GM12865 (cell line): Measurements from ENCODE around the gene FRMD5.
"Not testable (repeated sequence)": the region's sequence is repeated elsewhere in the genome, so short reads cannot be mapped to it uniquely, and the experiment has no call there.

Source experiments
- DNase-seq: peaks from one replicate; pipeline ENCODE4 v3.0.0; 2010; ENCODE audit warnings: low read depth
- H3K4me3 ChIP-seq: 2 replicates; pipeline ENCODE4 v1.5.1; 2011; ENCODE audit warnings: mild to moderate bottlenecking, low read depth, low read length, control low read depth
- CTCF ChIP-seq: IDR thresholded peaks from 2 replicates; pipeline ENCODE4 v1.5.1; 2011; ENCODE audit warnings: low read length, control low read depth, low read depth, inconsistent platforms; ENCODE audit not compliant: insufficient read depth; ENCODE audit errors: missing control alignments

Gene FRMD5

DNA sequence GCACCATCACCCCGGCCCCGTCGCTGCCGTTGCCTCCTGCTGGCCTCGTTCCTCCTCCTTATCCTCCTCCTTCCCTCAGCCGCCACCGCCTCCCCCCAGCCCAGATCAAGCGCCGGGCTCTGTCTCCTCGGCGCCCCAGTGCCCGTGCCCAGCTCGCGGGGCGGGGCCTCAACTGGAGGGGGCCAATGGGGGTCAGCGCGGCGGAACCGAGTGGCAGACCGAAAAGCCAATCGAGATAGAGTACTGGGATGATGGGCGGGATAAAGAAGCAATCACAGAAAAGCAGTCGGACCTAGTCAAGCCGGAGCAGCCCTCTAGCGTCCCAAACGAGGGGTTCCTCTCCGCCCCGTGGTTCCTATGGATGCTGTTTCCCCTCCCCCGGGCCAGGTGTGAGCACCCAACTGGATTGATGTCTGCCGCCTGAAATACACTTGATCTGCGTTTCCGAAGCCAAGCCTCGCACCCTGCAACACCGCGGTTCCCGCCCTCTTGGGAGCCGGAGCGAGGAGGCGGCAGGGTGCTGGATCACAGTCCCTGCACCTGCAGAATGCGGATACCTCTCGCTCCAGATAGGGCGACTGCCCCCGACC lies at the start of gene FRMD5:
TSS of gene FRMD5 (minus strand) at position 121 of the 590 bp plus-strand sequence.
- peak; percentile 96 for DNase-seq
- no peak for TF ChIP-seq CTCF
- H3K4me3 ChIP-seq = peak within 1 kb of the TSS; percentile 64

DNA sequence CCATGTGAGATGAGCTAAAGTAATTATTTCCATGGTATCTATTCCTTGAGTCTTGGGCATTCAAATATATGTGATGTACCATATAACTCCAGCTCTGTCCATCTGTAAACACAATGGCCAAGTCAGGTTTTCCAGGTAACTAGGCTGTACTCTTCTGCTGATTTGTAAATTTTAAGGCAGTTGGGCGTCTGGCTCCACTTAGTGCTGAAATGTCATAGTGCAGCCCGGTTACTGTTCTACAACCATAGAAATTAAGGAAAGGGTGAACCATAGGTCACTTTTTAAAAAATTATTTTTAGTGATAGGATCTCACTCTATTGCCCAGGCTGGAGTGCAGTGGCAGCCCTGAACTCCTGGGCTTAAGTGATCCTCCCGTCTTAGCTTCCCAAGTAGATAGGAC lies 48.8 kb upstream of the FRMD5 start:
- no peak for DNase-seq
- H3K4me3 ChIP-seq = no peak overlapping the region
- no peak for TF ChIP-seq CTCF

GRCh38 chr15:44243141-44243540 lies 48.1 kb upstream of the FRMD5 start:
- no peak for TF ChIP-seq CTCF
- H3K4me3 ChIP-seq = no peak overlapping the region

GRCh38 chr15:44231842-44232241 lies 36.8 kb upstream of the FRMD5 start:
- TF ChIP-seq CTCF = no peak
- no peak for DNase-seq
- no peak overlapping the region for H3K4me3 ChIP-seq

More at GRCh38 chr15:44243141-44243540, 48.1 kb upstream of the FRMD5 start:
- DNase-seq = no peak

DNA sequence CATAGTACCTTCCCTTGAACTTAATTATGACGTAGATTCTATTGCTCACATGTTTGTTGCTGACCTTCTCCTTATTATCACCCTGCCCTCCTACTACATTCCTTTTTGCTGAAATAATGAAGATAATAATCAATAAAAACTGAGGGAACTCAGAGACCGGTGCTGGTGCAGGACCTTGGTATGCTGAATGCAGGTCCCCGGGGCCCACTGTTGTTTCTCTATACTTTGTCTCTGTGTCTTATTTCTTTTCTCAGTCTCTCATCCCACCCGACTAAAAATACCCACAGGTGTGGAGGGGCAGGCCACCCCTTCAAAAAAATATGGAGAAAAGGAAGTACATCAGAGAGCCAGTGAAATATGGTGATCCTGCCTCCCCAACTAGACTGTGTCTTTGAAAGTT lies 34.2 kb upstream of the FRMD5 start:
- not testable (repeated sequence) for DNase-seq, H3K4me3 ChIP-seq

- no peak overlapping the region for H3K4me3 ChIP-seq
- DNase-seq = no peak
- no peak for TF ChIP-seq CTCF
Observed at GRCh38 chr15:44227584-44227983, 32.5 kb upstream of the FRMD5 start.

DNA sequence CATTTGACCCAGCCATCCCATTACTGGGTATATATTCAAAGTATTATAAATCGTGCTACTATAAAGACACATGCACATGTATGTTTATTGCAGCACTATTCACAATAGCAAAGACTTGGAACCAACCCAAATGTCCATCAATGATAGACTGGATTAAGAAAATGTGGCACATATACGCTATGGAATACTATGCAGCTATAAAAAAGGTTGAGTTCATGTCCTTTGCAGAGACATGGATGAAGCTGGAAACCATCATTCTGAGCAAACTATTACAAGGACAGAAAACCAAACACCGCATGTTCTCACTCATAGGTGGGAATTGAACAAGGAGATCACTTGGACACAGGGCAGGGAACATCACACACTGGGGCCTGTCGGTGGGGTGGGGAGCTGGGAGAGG lies 31.9 kb upstream of the FRMD5 start:
- not testable (repeated sequence) for DNase-seq, H3K4me3 ChIP-seq

- peak; percentile 36 for DNase-seq
- no peak for TF ChIP-seq CTCF
- no peak overlapping the region for H3K4me3 ChIP-seq
Observed at GRCh38 chr15:44222478-44222877, 27.4 kb upstream of the FRMD5 start.
